ENCODE measurements around the gene EBF4.

DNA sequence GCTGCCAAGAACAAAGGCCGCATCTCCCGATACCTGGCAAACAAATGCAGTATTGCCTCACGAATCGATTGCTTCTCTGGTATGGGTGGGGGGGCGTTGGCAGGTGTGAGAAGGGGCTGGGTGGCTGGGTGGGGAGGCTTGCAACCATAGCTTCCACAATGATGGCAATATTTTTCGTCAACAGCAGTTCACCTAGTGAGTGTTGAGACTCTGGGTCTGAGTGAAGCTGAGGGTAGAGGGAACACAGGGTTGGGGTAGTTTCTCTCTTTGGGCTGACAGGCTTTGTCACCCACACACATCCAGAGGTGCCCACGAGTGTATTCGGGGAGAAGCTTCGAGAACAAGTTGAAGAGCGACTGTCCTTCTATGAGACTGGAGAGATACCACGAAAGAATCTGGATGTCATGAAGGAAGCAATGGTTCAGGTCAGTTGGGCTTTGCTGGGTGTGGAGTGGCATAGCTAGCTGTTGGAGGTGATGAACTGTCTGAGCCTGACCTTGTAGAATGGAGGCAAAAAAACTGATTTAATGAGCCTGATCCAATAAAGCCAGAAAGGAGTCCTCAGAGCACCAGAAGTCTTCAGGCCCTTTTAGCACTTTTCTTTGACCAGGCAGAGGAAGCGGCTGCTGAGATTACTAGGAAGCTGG is 36.0 kb upstream of the EBF4 start:
- TF ChIP-seq, protein P1, sequence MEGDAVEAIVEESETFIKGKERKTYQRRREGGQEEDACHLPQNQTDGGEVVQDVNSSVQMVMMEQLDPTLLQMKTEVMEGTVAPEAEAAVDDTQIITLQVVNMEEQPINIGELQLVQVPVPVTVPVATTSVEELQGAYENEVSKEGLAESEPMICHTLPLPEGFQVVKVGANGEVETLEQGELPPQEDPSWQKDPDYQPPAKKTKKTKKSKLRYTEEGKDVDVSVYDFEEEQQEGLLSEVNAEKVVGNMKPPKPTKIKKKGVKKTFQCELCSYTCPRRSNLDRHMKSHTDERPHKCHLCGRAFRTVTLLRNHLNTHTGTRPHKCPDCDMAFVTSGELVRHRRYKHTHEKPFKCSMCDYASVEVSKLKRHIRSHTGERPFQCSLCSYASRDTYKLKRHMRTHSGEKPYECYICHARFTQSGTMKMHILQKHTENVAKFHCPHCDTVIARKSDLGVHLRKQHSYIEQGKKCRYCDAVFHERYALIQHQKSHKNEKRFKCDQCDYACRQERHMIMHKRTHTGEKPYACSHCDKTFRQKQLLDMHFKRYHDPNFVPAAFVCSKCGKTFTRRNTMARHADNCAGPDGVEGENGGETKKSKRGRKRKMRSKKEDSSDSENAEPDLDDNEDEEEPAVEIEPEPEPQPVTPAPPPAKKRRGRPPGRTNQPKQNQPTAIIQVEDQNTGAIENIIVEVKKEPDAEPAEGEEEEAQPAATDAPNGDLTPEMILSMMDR (IDR thresholded peaks at IDR 0.05) = no peak
- TF ChIP-seq POLR2AphosphoS5 (IDR thresholded peaks at IDR 0.05) (no peak), POLR2A (IDR thresholded peaks at IDR 0.05) (no peak)
